GM19035 (cell line): ENCODE results near the gene AGPAT2.
"Not testable (repeated sequence)": the region's sequence is repeated elsewhere in the genome, so short reads cannot be mapped to it uniquely, and the experiment has no call there.

Source experiments
- ATAC-seq: cut with Tn5 transposase; IDR thresholded peaks from one replicate; pipeline ENCODE4 v1.9.1; 2021; ENCODE audit not compliant: unreplicated experiment

The AGPAT2 gene

GRCh38 chr9:136720898-136721338 is 33.7 kb upstream of the AGPAT2 start:
- ATAC-seq: no peak

GRCh38 chr9:136720251-136720897 is 33.1 kb upstream of the AGPAT2 start:
- no peak for ATAC-seq

GRCh38 chr9:136719195-136719880 is 32.1 kb upstream of the AGPAT2 start:
- ATAC-seq: no peak

- no peak for ATAC-seq
Measured at GRCh38 chr9:136718345-136719194, 31.3 kb upstream of the AGPAT2 start.

DNA sequence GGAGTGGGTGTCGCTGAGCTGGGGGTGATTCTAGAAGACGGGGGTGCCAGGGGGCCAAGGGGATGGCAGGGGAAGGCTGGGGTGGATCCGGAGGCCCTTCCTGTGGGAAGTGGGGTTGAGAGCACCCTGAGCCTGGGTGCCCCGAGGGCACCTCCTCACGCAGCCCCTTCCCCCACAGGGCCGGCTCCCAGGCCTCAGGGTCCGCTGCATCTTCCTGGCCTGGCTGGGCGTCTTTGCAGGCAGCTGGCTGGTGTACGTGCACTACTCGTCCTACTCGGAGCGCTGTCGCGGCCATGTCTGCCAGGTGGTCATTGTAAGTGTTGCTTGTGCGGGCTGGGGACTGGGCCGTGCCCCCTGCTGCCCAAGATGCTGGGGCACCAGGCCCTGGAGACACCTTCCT is 30.1 kb upstream of the AGPAT2 start:
- ATAC-seq: no peak

DNA sequence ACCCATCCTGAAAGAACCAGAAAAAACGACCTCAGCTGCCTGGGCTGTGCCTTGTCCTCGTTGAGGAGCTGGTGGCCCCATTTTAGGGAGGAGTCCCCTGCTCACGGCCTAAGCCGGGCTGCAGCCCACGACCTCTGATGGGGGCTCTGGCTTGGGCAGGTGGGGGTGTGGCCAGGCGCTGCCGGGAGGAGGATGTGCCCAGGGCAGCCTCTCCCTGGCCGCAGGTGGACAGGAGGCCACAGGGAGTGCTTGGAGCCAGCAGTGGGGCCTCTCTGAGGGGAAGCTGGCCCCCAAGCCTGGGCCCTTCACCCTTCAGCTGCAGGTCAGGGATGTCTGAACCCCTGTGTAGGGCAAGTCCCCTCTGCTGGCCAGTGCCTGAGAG is 27.6 kb upstream of the AGPAT2 start:
- ATAC-seq: no peak

DNA sequence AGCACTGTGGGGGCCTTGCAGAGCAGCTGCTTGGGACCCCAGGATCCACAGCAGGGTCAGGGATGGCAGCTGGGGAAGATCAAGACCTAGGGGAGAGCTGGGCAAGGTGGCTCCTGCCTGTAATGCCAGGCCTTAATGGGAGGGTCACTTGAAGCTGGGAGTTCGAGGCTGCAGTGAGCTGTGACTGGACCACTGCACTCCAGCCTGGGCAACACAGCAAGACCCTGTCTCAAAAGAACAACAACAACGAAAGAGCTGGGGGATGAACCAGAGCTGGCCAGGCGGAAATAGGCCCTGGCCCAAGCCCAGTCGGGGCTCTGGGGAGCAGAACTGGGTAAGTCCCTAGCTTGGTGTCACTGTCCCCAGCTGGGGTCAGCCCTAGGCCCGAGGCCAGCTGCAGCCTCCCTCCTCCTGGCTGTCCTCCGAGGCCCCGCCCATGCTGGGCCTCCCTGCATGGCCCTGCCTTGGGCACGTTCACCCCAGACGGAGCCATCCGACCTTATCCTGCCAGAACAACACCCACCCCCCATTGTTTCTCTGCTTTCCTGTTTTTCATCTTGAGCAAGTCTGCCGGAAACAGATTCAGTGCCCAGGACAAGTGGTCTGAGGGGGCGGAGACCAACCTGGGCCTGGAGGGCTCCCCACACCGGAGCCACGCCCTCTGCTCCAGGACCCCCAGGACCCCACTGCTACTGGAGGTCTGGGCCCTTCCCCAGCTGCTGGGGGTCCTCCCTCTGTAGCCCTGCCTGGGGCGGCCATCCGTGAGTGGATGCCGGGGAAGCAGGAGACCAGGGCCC is 27.0 kb upstream of the AGPAT2 start:
- no peak for ATAC-seq

GRCh38 chr9:136713550-136713949 is 26.3 kb upstream of the AGPAT2 start:
- ATAC-seq: no peak

DNA sequence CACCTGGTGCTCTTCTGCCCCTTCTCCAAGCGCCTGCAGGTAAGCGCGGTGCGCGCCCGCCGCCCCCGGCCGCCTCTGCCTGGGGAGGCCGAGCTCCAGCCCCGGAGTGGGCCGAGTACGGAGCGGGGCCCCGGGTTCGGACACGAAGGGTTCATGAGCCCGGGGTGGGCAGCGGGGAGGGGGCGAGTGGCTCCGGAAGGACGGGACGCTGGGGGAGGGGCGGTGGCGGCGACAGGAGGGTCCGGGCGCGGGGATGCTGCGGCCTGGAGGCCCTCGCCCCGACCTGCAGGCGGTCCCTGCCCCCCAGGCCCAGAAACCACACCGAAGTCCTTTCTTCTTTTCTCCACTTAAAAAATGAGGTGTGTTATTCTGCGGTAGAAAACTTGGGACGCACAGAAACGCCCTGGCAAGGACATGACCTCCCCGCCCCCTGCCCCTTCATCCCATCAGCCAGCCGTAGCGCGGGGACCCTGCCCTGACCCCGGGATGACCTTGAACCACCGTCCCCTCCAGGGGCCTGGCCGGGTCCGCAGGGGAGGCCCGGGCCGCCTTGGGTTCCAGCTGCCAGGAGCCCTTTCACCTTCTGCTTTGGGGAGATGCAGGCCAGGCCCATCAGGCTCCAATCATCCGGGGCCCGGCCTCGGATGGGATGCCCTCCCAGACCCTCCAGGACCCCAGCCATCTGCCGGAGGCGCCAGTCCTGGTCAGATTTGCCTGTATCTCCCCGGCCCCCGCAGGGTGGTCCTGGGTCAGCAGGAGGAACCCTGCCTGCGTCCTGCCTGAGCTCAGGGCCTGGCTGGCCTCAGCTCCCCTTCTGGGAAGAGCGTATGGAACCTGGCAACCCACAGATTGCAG is 25.7 kb upstream of the AGPAT2 start:
- ATAC-seq: no peak

DNA sequence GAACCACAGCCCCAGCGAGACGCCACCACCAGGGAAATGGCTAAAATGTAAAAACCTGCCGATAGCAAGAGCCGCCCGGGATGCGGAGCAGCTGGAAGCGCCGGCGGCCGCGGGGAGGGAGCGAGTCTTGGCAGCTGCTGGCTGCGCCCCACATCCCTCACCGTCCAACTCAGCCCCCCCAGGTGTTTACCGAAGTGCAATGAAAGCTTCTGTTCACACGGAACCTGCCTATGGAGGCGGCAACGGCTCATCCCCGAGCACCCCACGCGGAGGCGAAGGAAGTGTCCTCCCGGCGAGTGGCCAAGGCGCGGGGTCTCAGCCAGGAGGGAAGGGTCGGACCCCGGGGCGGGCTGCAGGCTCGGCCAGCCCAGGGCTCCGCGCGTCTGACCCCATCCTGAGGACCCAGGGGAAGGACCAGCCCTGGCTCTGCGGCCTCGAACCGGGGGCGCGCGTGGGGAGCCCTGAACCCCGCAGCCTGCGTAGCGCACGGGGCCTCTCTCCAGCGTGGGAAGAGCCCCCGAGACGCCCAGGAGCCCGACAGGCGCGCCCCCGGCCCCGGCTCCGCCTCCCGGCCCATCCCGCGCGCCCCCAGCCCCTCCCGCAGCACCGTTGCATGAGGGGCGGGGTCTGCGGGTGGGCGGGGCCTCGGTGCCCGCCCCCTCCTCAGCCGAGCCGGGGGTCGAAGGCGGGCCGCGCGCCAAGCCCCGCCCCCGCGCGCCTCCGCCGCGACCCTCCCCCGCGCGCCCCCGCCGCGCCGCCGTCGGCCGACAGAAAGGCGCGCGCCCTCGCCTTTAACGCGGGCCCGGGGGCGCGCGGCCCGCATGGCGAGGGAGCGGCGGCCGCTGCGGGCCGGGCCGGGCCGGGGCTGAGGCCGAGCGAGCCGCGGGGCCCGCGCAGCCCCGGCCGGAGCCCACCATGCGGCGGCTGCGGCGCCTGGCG is 24.8 kb upstream of the AGPAT2 start, which contains the start of gene DIPK1B:
TSS of gene DIPK1B (plus strand) at position 822 of the 939 bp plus-strand sequence. CDS start at position 916, 94 bp downstream.
- no peak for ATAC-seq

GRCh38 chr9:136711219-136711648 is 24.0 kb upstream of the AGPAT2 start:
- ATAC-seq: not testable (repeated sequence)

- ATAC-seq: no peak
Measured at GRCh38 chr9:136710543-136710942, 23.3 kb upstream of the AGPAT2 start.

GRCh38 chr9:136709454-136710109 is 22.3 kb upstream of the AGPAT2 start:
- ATAC-seq: no peak

GRCh38 chr9:136707849-136708517 is 20.7 kb upstream of the AGPAT2 start:
- ATAC-seq: no peak

DNA sequence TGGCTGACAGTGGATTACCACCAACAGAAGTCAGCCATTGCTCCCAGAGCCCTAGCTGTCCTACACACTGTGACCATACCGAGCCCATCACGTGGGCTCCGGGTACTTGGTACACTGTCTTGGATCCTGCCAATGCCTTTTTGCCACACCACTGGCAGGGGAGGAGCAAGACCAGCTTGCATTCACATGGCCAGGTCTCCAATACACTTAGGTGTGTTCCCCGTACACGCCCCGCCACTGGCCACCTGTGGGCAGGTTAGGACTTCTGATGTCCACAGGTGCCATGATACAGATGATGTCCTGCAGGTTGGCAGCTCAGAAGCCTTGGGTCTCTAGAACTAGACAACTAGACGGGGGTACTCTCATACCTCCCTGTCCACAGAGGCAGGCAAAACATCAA is 19.8 kb upstream of the AGPAT2 start:
- ATAC-seq: no peak

DNA sequence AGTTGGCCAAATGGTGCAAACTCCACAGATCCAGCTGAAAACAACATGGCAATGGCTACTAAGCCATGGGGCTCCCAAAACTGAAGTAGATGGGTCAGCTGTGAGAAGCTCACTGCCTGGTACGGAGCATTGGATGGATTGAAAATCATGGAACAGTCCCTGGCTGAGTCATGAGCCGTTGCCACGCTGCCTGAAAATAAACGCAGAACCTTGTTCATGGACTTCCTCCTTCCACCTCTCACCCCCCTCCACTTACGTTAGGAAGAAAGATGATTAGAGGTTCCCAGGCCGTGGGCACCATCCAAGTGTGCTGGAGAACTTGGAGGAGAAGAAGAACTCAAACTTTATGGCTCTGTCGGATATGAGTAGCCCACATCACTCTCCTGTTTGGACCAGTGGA is 18.3 kb upstream of the AGPAT2 start:
- ATAC-seq: no peak

- ATAC-seq: not testable (repeated sequence)
Measured at GRCh38 chr9:136704741-136705140, 17.5 kb upstream of the AGPAT2 start.
